SK-MEL-5 (cell line): ENCODE results near the gene HNRNPUL1. TPM values are rescaled to one million over a fixed set of nuclear protein-coding genes. Genes with fewer than 3 reads are reported as not detected.

ENCODE experiments used
- DNase-seq: peaks from one replicate; pipeline ENCODE4 v3.0.0-alpha.2; 2016; ENCODE audit warnings: low read depth, low spot score
- in situ Hi-C: cut with HindIII; loops from 2 replicates; pipeline ENCODE4 v1.10.0; 2016; ENCODE audit warnings: low sequenced_read_pairs, high pct_unique_total_duplicates, low pct_unique_long_range_greater_than_20kb
- total RNA-seq: library from RNA; depleted of rRNA; stranded (reverse); fragments of >200 nt; shearing (Covaris generic); gene quantifications from 2 replicates; pipeline ENCODE4 v1.2.3, GENCODE V29; 2014

HNRNPUL1 gene
- total RNA-seq, 1 experiment from 2014 or later: 56.4 TPM

- DNase-seq: no peak
- in situ Hi-C loops: no loop called here
These were observed 33.9 kb upstream of the HNRNPUL1 start for GRCh38 chr19:41230067-41230857.

DNA sequence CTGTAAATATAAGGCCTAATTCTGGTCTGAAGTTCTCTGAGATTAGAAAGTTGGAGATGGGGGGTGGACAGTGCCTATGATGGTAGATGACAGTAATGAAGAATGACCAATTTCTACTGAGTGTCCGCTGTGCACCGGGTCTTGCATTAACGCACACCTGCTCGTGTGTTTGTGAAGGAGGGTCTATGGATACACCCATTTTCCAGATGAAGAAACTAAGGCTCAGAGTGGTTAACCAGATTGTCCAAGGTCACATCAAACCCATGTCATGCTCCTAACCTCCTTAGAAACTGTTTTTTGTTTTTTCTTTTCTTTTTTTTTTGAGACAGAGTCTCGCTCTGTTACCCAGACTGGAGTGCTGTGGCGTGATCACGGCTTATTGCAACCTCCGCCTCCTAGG is 31.5 kb upstream of the HNRNPUL1 start:
- in situ Hi-C loops: no loop called here
- no peak for DNase-seq

- no peak for DNase-seq
- in situ Hi-C loops: no loop called here
These were observed 30.4 kb upstream of the HNRNPUL1 start for GRCh38 chr19:41233748-41234240.

GRCh38 chr19:41234512-41235168 is 29.5 kb upstream of the HNRNPUL1 start:
- in situ Hi-C loops: no loop called here

DNA sequence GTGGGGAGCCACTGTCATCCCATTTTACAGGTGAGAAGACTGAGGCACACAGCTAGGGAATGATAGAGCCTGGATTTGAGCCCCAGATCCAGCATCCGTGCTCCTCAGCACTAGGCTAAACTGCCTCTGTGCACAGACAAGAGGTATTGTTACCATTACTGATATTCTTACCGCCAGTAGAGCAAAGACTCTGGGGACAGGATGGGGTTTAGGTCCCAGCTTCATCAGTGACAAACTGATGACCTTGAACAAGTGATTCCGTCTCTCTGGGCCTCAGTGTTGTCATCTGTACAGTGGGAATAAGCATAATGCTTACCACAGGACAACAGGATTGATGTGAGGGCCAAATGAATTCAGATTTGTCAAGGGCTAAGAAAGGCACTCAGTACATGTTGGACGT is 28.7 kb upstream of the HNRNPUL1 start:
- in situ Hi-C loops: no loop called here
- no peak for DNase-seq

More at GRCh38 chr19:41234512-41235168, 29.5 kb upstream of the HNRNPUL1 start:
- no peak for DNase-seq

GRCh38 chr19:41238244-41238643 is 25.9 kb upstream of the HNRNPUL1 start:
- in situ Hi-C loops: no loop called here
- no peak for DNase-seq

DNA sequence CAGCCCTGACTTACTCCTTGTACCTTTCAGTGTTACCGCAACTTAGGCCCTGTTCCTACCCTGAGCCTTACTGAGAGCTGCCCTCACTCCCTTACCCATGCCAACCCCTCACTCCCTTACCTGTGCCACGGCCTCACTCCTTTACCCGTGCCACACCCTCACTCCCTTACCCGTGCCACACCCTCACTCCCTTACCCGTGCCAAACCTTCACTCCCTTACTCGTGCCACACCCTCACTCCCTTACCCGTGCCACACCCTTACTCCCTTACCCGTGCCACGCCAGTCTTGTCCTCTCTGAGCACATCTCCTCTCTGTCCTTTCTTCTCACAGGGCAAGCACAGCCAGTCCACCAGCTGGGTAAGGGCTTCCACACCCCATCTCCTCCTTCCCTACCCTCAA is 24.8 kb upstream of the HNRNPUL1 start:
- DNase-seq: no peak
- in situ Hi-C loops: no loop called here

DNA sequence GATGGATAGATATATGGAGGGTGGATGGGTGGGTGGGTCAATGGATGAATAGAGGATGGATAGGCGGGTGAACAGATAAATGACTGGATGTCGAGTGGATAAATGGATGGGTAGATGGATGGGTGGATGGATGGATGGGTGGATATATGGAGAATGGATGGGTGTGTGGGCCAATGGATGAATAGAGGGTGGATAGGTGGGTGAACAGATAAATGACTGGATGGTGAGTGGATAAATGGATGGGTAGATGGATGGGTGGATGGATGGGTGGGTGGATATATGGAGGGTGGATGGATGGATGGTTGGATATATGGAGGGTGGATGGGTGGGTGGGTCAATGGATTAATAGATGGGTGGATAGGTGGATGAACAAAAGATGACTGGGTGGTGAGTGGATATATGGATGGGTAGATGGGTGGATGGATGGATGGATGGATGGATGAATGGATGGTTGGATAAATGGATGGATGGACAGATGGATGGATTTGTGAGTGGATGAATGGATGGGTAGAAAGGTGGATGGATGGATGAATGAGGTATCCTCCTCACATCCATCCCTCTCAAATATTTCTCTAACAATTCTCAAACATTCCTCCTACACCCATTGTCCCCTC is 24.1 kb upstream of the HNRNPUL1 start:
- in situ Hi-C loops: no loop called here
- no peak for DNase-seq

DNA sequence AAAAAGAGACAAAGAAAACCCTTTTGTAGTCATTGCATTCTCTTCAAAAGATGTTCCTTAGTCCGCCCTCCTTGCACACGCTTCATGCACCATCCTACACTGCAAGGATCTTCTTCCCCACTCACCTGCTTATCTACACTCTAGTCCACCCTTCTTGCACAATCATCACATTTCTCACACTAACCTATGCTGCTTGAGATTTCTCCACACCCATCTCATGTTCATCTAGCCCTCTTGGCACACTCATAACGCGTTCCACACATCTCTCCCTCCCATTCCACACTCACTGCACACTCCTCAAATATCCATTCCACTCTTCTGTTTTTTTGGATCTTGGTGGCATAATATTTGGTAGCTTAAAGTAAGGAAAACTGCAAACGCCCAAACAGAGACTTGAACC is 22.3 kb upstream of the HNRNPUL1 start:
- no peak for DNase-seq
- in situ Hi-C loops: no loop called here

DNA sequence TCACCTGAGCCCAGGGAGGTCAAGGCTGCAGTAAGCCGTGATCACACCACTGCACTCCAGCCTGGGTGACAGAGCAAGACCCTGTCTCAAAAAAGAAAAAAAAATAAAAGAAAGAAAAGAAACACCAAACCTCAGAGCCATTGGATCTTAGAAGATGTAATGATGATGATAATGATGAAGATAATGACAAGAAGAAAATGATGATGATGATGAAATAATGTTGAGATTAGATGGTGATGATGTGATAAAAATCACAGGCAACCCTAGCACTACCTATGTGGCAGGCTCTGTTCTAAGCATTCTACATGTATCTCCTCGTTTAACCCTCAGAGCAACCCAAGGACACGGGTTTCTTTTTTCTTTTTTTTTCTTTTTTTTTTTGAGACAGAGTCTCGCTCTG is 20.1 kb upstream of the HNRNPUL1 start:
- DNase-seq: no peak
- in situ Hi-C loops: no loop called here

GRCh38 chr19:41245843-41246242 is 18.3 kb upstream of the HNRNPUL1 start:
- DNase-seq: no peak
- in situ Hi-C loops: no loop called here

- no peak for DNase-seq
- in situ Hi-C loops: no loop called here
These were observed 15.3 kb upstream of the HNRNPUL1 start for GRCh38 chr19:41248895-41249294.

DNA sequence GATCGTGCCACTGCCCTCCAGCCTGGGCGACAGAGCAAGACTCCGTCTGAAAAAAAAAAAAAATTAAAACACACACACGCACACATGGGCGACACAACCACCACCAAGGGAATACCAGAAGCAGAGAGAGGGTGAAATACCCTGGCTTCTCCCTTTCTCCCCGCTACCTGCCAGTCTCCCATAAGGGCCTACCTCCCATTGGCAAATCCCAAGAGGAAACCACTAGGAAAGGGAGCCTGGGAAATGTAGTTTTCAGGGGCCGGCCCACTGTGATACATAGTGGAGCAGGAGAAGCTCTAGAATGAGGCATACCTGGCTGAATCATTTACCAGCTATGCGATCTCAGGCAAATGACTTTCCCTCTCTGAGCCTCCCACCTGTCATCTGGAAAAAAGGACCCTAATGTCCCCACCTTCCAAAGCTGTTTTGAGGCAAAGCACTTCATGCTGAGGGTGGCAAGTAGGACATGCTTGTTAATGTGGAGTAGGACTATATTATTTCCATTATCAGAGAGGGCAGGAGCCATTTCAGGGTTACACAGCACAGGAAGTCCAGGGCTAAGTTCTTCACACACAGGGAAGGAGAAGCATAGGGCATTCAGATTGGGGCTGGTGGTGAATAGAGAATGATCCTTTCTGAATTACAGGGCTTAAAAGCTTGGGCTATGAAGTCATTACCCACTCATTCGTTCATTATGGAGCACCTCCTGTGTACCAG is 14.3 kb upstream of the HNRNPUL1 start:
- in situ Hi-C loops: no loop called here
- DNase-seq: no peak

- DNase-seq: no peak
- in situ Hi-C loops: no loop called here
These were observed 10.5 kb upstream of the HNRNPUL1 start for GRCh38 chr19:41253660-41254059.

DNA sequence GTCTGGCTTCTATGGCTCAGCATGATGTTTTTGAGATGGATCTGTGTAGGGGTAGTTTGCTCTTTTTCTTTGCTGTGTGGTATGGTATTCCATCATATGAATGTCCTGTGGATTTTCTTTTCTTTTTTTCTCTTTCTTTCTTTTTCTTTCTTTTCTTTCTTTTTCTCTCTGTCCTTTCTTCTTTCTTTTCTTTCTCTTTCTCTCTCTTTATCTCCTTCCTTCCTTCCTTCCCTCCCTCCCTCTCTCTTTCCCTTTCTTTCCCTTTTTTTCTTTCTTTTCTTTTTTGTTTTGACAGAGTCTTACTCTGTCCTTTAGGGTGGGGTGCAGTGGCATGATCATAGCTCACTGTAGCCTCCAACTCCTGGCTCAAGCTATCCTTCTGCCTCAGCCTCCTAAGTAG is 9.0 kb upstream of the HNRNPUL1 start:
- in situ Hi-C loops: no loop called here
- no peak for DNase-seq

DNA sequence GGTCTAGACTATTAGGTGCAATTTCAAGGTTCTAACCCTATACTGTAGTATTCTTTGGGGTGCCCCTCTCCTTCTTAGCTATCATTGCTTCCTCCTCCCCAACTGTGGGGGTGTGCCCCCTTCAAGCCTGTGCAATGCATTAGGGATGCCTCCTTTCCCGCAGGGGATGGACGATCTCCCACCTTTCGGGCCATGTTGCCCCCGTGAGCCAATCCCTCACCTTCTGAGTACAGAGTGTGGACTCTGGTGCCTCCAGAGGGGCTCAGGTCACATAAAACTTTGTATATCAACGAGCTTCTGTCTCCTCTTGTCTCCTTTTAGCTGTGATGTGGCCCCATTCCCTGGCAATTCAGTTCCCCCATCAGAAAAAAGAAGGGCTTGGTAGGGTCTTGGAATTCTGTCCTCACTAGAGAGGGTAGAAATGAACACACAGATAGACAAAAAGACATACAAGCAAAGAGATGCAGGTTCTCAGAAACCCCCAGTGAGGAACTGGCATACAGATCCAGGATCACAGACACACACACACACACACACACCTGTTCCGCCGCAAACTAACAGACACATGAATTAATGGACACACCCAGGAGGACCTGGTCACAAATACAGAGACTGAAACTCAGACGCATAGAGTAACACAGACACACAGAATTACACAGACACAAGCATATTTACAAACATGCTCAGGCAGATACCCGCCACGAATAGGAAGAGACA is 2.5 kb upstream of the HNRNPUL1 start:
- no peak for DNase-seq
- in situ Hi-C loops: no loop called here

- in situ Hi-C loops: no loop called here
- DNase-seq: peak; percentile 37
These were observed 926 bp upstream of the HNRNPUL1 start for GRCh38 chr19:41263042-41263849.
